Hematopoietic multipotent progenitor cell treated with erythropoietin and hydrocortisone succinate and interleukin-3 and kit ligand, for 6 days (in vitro differentiated cells): ENCODE measurements around the gene SEMA4D.

Experiments
- DNase-seq: peaks from one replicate; pipeline ENCODE4 v3.0.0-alpha.2; 2015

Gene SEMA4D

GRCh38 chr9:89497978-89498851 lies at the start of gene SEMA4D:
Gene SEMA4D, minus strand, starts transcription at chr9:89498113. Its CDS starts 92,657 bp downstream, at chr9:89405456.
- peak; percentile 95 for DNase-seq

DNA sequence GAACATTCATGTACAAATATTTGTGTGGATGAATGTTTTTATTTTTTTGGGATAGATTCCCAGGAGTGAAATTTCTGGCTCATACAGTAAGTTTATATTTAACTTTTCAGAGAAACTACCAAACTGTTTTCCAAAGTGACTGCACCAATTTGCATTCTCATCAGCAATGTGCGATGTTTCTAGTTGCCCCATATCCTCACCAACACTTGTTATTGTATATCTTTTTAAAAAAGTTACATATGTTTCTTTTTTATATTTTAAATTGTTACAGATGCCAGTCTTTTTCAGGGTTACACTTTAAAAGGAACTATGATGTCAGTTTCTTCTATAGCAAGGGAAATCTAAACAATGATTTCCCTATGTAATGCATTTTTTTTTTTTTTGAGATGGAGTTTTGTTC lies 49.1 kb upstream of the SEMA4D start:
- DNase-seq = no peak

DNA sequence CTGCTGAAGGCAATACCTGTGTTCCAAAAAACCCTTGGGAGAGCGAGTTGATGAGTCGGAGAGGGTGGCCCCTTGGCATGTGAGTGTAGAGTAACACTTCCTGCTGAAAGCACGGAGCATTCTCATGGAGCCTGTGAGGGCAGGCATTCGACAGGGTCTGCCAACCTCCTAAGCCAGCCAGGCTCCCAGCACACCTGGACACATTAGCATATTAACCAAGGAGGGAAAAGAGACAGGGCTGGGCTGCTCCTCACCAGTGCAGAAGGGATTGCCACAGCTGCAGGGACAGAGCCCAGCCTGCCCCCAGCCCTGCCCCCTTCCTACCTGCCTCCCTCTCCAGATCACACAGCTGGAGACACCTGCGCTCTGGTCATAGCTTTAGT lies 46.4 kb upstream of the SEMA4D start:
- DNase-seq = no peak

- no peak for DNase-seq
Measured at GRCh38 chr9:89543621-89544278, 45.8 kb upstream of the SEMA4D start.

- no peak for DNase-seq
Measured at GRCh38 chr9:89543111-89543510, 45.2 kb upstream of the SEMA4D start.

GRCh38 chr9:89542401-89543021 lies 44.6 kb upstream of the SEMA4D start:
- DNase-seq = no peak

- no peak for DNase-seq
Measured at GRCh38 chr9:89541798-89542197, 43.9 kb upstream of the SEMA4D start.

DNA sequence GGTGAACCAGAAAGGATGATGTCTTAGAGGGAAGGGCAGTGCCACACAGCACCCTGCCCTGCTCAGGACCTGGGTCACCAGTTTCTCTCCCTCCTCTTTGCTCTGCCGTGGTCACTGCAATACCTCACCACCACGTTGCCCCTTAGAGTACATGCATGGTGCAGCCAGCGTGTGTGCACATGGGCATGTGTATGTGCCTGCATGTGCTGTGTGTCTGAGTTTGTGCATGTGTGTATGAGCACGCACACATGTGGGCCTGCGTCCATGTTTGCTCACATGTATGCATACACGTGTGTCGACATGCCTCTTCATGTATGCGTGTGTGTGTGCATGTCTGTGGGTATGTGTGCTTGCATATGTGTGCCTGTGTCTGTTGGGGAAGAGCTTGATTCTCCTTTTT lies 41.5 kb upstream of the SEMA4D start:
- DNase-seq = no peak

GRCh38 chr9:89538871-89539270 lies 41.0 kb upstream of the SEMA4D start:
- no peak for DNase-seq

DNA sequence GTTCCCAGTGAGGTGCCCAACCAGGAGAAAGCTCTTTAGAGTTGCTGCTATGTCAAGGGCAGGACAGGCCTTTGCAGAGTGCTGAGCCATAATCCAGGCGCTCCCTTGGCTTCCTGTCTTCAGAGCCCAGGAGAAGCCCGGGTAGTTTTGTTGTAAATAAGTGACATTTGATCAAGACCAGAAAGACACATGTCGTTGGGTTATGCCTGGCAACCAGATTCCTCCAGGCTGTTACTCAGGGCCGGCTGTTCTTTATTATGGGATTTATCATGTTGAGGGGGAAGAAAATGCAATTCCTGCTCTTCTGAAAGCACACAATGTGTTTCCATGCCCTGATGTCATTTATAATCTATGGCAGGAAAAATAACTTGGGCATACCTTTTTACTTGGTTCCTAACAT lies 39.3 kb upstream of the SEMA4D start:
- no peak for DNase-seq

DNA sequence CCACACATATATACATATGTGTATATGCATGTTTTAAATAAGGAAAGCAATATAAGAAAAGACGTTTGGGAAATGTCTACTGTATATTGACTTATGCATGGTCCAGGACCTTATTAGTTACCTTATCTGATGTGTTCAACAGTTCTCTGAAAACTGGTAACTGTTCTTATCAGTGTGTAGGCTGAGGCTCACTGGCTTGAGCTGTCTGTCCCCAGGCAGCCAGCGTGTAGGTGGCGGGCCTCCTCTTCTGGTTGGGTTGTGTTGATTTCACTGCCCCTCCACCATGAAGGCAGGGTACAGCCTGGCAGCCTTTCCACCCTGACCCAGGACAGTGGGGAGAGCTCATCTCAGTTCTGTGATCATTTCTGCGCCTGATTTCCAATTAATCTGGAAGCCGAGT lies 38.7 kb upstream of the SEMA4D start:
- peak; percentile 77 for DNase-seq

DNA sequence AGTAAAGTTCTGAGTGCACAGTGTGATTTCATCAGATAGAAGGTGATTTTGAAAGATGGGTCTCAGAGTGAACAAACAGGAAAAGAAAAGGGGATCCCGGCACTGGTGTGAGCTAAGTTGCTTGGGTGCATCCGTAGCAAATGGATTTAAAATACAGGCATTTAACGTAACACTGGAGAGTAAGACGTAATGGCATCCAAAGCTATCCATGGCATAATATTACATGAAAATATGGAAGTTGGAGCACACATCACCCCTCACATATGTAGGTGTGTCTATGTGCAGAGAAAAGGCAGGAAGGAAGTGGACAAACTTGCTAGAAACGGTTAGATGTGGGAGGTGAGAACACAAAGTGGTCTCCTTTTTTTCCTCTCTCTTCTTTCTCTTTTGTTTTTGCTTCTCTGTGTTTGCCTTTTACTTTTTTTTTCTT lies 38.2 kb upstream of the SEMA4D start:
- peak; percentile 51 for DNase-seq

DNA sequence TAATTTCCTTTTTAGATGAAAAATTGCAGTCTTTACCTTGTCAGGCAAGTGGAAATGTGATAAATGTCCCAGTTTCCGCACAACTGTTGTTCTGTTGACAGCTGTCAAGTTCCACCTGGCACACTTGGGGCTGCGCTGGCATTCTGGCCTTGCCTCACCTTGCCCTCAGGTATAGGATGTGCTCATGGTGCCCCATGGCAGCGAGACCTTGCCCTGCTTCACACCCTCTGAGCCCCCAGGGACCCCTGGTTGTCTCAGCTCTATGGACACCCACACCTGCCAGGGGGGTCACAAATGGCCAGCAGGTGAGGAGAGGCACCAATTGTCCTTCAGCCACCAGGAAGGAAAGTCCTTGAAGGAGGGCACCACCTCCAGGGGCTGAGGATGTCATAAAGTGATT lies 37.5 kb upstream of the SEMA4D start:
- no peak for DNase-seq

- no peak for DNase-seq
Measured at GRCh38 chr9:89534515-89535287, 36.8 kb upstream of the SEMA4D start.

GRCh38 chr9:89533411-89534095 lies 35.6 kb upstream of the SEMA4D start:
- no peak for DNase-seq

GRCh38 chr9:89532944-89533343 lies 35.0 kb upstream of the SEMA4D start:
- DNase-seq = no peak

- no peak for DNase-seq
Measured at GRCh38 chr9:89532478-89532877, 34.6 kb upstream of the SEMA4D start.

DNA sequence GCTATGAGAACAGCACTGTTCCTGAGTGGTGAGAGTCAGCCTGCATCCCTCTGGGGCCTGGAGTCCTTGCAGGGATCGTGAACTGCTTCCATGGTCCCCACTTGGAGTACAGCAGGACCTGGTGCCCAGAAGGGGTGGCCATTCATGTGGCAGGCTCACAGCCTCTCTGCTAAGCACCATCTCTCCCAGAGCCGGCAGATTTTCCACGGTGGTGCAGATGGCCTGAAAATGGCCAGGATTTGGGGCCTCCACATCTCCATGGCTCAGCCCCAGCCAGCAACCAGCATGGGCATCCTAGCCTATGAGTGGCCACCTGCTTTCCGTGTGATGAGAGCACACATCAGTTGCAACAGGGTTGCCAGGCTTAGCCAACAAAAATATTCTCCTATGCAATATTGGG lies 33.9 kb upstream of the SEMA4D start:
- DNase-seq = no peak

- no peak for DNase-seq
Measured at GRCh38 chr9:89530726-89531125, 32.8 kb upstream of the SEMA4D start.

- peak; percentile 52 for DNase-seq
Measured at GRCh38 chr9:89529243-89530035, 31.5 kb upstream of the SEMA4D start.

DNA sequence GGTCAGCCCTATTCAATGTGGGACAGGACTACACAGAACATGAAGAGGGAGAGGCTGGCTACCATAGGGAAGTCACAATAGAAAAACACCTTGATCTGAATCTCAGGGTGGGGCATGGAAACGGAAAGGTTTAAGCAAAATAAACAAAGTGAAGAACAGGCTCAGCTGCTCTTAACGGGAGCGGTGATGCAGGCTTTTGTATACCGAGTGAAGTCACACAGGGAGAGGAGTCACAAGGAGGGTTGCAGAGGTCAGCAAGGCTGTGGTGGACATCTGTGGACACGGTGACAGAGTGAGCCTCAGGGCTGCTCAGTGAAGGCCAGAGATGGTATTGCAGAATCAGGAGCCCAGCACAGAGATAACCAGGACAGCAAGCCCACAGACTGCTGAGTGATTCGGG lies 30.6 kb upstream of the SEMA4D start:
- DNase-seq = no peak

- no peak for DNase-seq
Measured at GRCh38 chr9:89528131-89528530, 30.2 kb upstream of the SEMA4D start.
